ENCODE measurements around the gene MTRF1.
"Not testable (repeated sequence)": the region's sequence is repeated elsewhere in the genome, so short reads cannot be mapped to it uniquely, and the experiment has no call there.

The MTRF1 gene

DNA sequence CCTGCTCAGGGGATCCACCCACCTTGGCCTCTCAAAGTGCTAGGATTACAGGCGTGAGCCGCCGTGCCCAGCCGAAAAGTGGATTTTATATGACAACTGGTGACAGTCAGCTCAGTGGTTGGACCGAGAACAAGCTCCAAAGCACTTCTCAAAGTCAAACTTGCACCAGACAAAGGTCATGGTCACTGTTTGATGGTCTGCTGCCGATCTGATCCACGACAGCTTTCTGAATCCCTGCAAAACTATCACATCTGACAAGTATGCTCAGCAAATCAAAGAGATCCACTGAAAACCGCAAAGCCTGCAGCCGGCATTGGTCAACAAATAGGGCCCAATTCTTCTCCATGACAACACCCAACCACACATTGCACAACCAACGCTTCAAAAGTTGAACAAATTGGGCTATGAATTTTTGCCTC, 26.1 kb upstream of the MTRF1 start:
- intact Hi-C loops (cut with DNase I; ENCODE audit: low total_unique reads): no loop called here
- Histone ChIP-seq H3K9me3 (peaks cover 0 to 16% (median 0%) of the 10 kb centered on the region in 3 donors), H3K36me3 (no peaks in the 10 kb centered on the region), H3K27me3 (no peaks in the 10 kb centered on the region), H3K4me3 (no peak overlapping the region), H3K27ac (no peak overlapping the region), H3K4me1 (no peaks in the 10 kb centered on the region)
- no peak for TF ChIP-seq CTCF (IDR thresholded peaks at IDR 0.05)
- DNase-seq: no peak

- intact Hi-C loops (cut with DNase I; ENCODE audit: low total_unique reads): no loop called here
- no peak overlapping the region for H3K4me3 ChIP-seq
- H3K27me3 ChIP-seq: no peaks in the 10 kb centered on the region
- H3K36me3 ChIP-seq: no peaks in the 10 kb centered on the region
- TF ChIP-seq CTCF (IDR thresholded peaks at IDR 0.05): no peak
- H3K27ac ChIP-seq: no peak overlapping the region
- H3K9me3 ChIP-seq: no peaks in the 10 kb centered on the region
- H3K4me1 ChIP-seq: no peaks in the 10 kb centered on the region
- no peak for DNase-seq
Measured at GRCh38 chr13:41286370-41286769, 23.0 kb upstream of the MTRF1 start.

DNA sequence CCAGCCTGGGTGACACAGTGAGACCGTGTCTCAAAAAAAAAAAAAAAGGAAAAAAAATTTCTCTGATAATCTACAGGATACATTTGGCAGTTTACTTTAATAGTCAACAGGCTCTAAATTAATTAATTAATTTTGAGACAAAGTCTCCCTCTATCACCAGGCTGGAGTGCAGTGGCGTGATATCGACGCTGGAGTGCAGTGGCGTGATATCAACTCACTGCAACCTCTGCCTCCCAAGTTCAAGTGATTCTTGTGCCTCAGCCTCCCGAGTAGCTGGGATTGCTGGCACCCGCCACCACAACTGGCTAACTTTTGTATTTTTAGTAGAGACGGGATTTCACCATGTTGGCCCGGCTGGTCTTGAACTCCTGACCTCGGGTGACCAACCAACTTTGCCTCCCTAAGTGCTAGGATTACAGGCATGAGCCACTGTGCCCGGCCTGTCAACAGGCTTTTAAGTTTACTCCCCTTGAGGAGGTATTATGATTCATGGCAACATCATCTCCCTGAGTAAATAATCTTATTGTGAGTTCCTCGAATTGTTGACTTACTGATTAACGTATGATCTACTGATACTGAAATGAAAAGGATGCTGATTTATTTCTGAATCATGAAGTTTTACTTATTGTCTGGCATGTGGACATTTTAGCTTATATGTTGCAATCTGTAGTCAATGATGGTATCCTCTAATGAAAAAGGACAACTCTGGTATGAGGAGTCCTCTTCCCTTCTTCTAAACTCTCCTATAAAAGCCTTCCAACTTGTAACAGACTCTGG, 21.3 kb upstream of the MTRF1 start:
- Histone ChIP-seq H3K27me3 (no peaks in the 10 kb centered on the region), H3K36me3 (no peaks in the 10 kb centered on the region), H3K9me3 (no peaks in the 10 kb centered on the region), H3K4me3 (no peak overlapping the region), H3K27ac (no peak overlapping the region), H3K4me1 (no peaks in the 10 kb centered on the region)
- intact Hi-C loops (cut with DNase I; ENCODE audit: low total_unique reads): no loop called here
- no peak for TF ChIP-seq CTCF (IDR thresholded peaks at IDR 0.05)
- no peak for DNase-seq

DNA sequence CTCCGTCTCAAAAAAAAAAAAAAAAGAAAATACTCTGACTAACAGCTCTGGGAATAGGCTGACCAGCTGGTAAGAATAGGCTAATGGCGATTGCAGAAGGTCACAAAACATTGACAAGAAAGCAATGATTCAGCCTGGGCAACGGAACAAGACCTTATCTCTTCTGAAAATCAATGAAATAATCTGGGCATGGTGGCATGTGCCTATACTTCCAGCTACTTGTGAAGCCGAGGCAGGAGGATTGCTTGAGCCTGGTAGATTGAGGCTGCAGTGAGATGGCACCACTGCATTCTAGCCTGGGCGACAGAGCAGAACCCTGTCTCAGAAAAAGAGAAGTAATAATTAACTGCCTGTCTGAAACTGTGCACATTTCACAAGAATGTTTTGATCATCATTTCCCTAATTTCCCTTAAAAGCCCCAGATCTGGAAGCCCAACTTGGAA, 18.8 kb upstream of the MTRF1 start:
- no peaks in the 10 kb centered on the region for H3K36me3 ChIP-seq
- no peak overlapping the region for H3K4me3 ChIP-seq
- H3K27me3 ChIP-seq: no peaks in the 10 kb centered on the region
- H3K27ac ChIP-seq: no peak overlapping the region
- no peak for TF ChIP-seq CTCF (IDR thresholded peaks at IDR 0.05)
- intact Hi-C loops (cut with DNase I; ENCODE audit: low total_unique reads): no loop called here
- H3K9me3 ChIP-seq: no peaks in the 10 kb centered on the region
- H3K4me1 ChIP-seq: no peaks in the 10 kb centered on the region
- no peak for DNase-seq

GRCh38 chr13:41279156-41279555, 15.8 kb upstream of the MTRF1 start:
- H3K9me3 ChIP-seq; H3K27ac ChIP-seq; H3K27me3 ChIP-seq; H3K4me1 ChIP-seq; intact Hi-C loops (cut with DNase I; ENCODE audit: low total_unique reads); H3K4me3 ChIP-seq; DNase-seq; H3K36me3 ChIP-seq: not testable (repeated sequence)

DNA sequence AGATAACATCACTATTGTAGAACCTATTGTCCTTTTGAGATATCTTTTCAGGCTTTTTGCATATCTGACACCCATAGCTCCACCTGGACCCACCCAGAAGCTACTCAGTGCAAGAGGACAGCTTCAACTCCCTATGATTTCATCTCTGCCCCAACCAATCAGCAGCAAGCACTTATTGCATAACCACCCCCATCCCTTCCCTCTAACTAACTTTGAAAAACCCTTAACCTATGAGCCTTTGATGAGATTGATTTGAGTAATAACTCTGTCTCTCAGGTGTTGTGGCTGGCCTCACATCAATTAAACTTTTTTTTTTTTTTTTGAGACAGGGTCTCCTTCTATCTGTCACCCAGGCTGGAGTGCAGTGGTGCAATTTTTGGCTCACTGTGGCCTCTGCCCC, 13.4 kb upstream of the MTRF1 start:
- Histone ChIP-seq H3K27ac (no peak overlapping the region), H3K4me3 (no peak overlapping the region), H3K27me3 (no peaks in the 10 kb centered on the region), H3K36me3 (no peaks in the 10 kb centered on the region), H3K4me1 (no peaks in the 10 kb centered on the region), H3K9me3 (no peaks in the 10 kb centered on the region)
- DNase-seq: no peak
- intact Hi-C loops (cut with DNase I; ENCODE audit: low total_unique reads): no loop called here
- TF ChIP-seq CTCF (IDR thresholded peaks at IDR 0.05): no peak
